NCI-H69 (cell line): ENCODE results near the gene SNX10.
A peak's percentile ranks its signal among the peaks of the same experiment; 100 is the strongest.

Source experiments
- DNase-seq: peaks from one replicate; lab custom pipeline; 2025; lab: John Stamatoyannopoulos, UW

Gene SNX10

GRCh38 chr7:26404189-26404996 is 112.7 kb downstream of the SNX10 start:
- no peak for DNase-seq

- DNase-seq, result no peak
These were observed 114.8 kb downstream of the SNX10 start for GRCh38 chr7:26406433-26406832.

- peak; percentile 99 for DNase-seq
These were observed 118.2 kb downstream of the SNX10 start for GRCh38 chr7:26409661-26410547.

GRCh38 chr7:26413007-26413691 is 121.5 kb downstream of the SNX10 start:
- peak; percentile 89 for DNase-seq

GRCh38 chr7:26416004-26416403 is 124.3 kb downstream of the SNX10 start:
- DNase-seq, result no peak

GRCh38 chr7:26417911-26418413 is 126.3 kb downstream of the SNX10 start:
- DNase-seq, result no peak

- DNase-seq, result peak; percentile 54
These were observed 127.5 kb downstream of the SNX10 start for GRCh38 chr7:26419198-26419597.

- peak; percentile 28 for DNase-seq
These were observed 128.9 kb downstream of the SNX10 start for GRCh38 chr7:26420422-26421019.

GRCh38 chr7:26422761-26423160 is 131.1 kb downstream of the SNX10 start:
- no peak for DNase-seq

GRCh38 chr7:26423436-26423835 is 131.8 kb downstream of the SNX10 start:
- peak; percentile 19 for DNase-seq
